Motor neuron (in vitro differentiated cells): ENCODE measurements around the gene PARP6. TPM values are rescaled to one million over a fixed set of nuclear protein-coding genes. Genes with fewer than 3 reads are reported as not detected.

Experiments used
- ATAC-seq, 8 experiments: fragments of 200-7000 bp; cut with Tn5 transposase; replicated peaks in 6 of 8; 2 replicates each; pipeline ENCODE4 v1.8.0; 2021; ENCODE audit warnings: mild to moderate bottlenecking in 8 of 8, moderate library complexity in 8 of 8
- H3K27ac ChIP-seq, 2 donors: fragments of 250-450 bp; sonication (Bioruptor Pico); 2 replicates each; pipeline ENCODE4 v1.9.0; 2021; ENCODE audit warnings: antibody characterized with exemption in 2 of 2, mild to moderate bottlenecking in 2 of 2, moderate library complexity in 1 of 2
- H3K4me1 ChIP-seq, 2 donors: fragments of 250-450 bp; sonication (Bioruptor Pico); replicated peaks in 1 of 2; 2 replicates each; pipeline ENCODE4 v1.6.1; 2021; ENCODE audit warnings: antibody characterized with exemption in 2 of 2, mild to moderate bottlenecking in 2 of 2, moderate library complexity in 1 of 2
- H3K4me3 ChIP-seq, 5 donors: fragments of 250-450 bp; sonication (Bioruptor Pico); 2 replicates each; pipeline ENCODE4 v1.9.0; 2021; ENCODE audit warnings: antibody characterized with exemption in 5 of 5, mild to moderate bottlenecking in 5 of 5, moderate library complexity in 4 of 5
- WGBS, 10 experiments: fragments of 450-650 bp; shearing (Covaris generic); methylation state at CpG; one replicate each; pipeline ENCODE4 v1.0.0; 2022; 5-methylcytosine and 5-hydroxymethylcytosine counted together
- in situ Hi-C, 9 experiments: fragments of 400-800 bp; cut with MboI; loops; one replicate each; pipeline ENCODE4 v1.15.0; 2021; ENCODE audit warnings: low sequenced_read_pairs in 9 of 9, low pct_unique_long_range_greater_than_20kb in 2 of 9; ENCODE audit not compliant: unreplicated experiment in 9 of 9
- total RNA-seq, 8 experiments: library from RNA; unstranded; fragments of 300-600 nt; gene quantifications; 2 replicates each; pipeline versions ENCODE4 v1.2.3 to v1.2.4, GENCODE V29; 2022

The PARP6 gene
- total RNA-seq: 100 to 1,000 TPM in 2 of 8 experiments, 10 to 100 TPM in 6; 29.4 to 131 (median 93.9) TPM

- peak within 1 kb of the TSS; percentile 65 to 95 (median 75) for H3K4me3 ChIP-seq
- in situ Hi-C loops: no loop called here
- peak within 1 kb of the TSS; percentile 69 to 84 for H3K27ac ChIP-seq
- ATAC-seq: peak; percentile 91 to 98 (median 97)
- WGBS, 10 experiments: no CpG with 5 or more reads among the region's 82 CpGs
- H3K4me1 ChIP-seq: peaks cover 14 to 17% of the 10 kb centered on the region in 2 donors
These were observed at the start of gene PARP6 for GRCh38 chr15:72272213-72272996. Gene PARP6, minus strand, starts transcription at chr15:72272554. Its CDS starts 5,077 bp downstream, at chr15:72267477.

- in situ Hi-C loops: loop anchor here in 1 of 9 experiments (10.0 kb wide), 1 partner anchor 65 kb away; no protein-coding TSS in a partner anchor
- peaks cover 9 to 13% of the 10 kb centered on the region in 2 donors for H3K4me1 ChIP-seq
- 0 to 10% (median 0%) methylated on average over 1 to 16 of the region's 58 CpGs; no CpG with 5 or more reads in 5 of the 10 experiments for WGBS, 10 experiments
- peak; percentile 78 to 93 (median 92) for ATAC-seq
- peak within 1 kb of the TSS; percentile 67 to 77 for H3K27ac ChIP-seq
- peak within 1 kb of the TSS; percentile 43 to 54 (median 50) for H3K4me3 ChIP-seq
These were observed 47.8 kb upstream of the PARP6 start, which contains the start of gene CELF6 for GRCh38 chr15:72319985-72320671. Gene CELF6, minus strand, starts transcription at chr15:72320157. Its CDS starts 283 bp downstream, at chr15:72319874.

GRCh38 chr15:72319360-72319984 lies 47.1 kb upstream of the PARP6 start:
- H3K4me3 ChIP-seq: peak overlapping the region; percentile 43 to 54 (median 50)
- peak; percentile 56 to 77 (median 74) for ATAC-seq
- peaks cover 9 to 13% of the 10 kb centered on the region in 2 donors for H3K4me1 ChIP-seq
- in situ Hi-C loops: loop anchor here in 1 of 9 experiments (10.0 kb wide), 1 partner anchor 65 kb away; no protein-coding TSS in a partner anchor
- H3K27ac ChIP-seq: peak overlapping the region; percentile 67
- no CpG with 5 or more reads among the region's 48 CpGs for WGBS, 10 experiments

- H3K27ac ChIP-seq: no peak overlapping the region
- H3K4me3 ChIP-seq: peak overlapping the region in 4 of 5 donors; percentile 44 to 54 (median 52)
- in situ Hi-C loops: loop anchor here in 1 of 9 experiments (10.0 kb wide), 1 partner anchor 64 kb away; no protein-coding TSS in a partner anchor
- H3K4me1 ChIP-seq: peaks cover 9 to 13% of the 10 kb centered on the region in 2 donors
- 0 to 33% (median 0%) methylated on average over 1 to 2 of the region's 2 CpGs; no CpG with 5 or more reads in 7 of the 10 experiments for WGBS, 10 experiments
- peak in 4 of 8 experiments; percentile 10 to 49 (median 26) for ATAC-seq
These were observed 46.1 kb upstream of the PARP6 start for GRCh38 chr15:72318408-72318942.

- in situ Hi-C loops: loop anchor here in 1 of 9 experiments (10.0 kb wide), 1 partner anchor 61 kb away; no protein-coding TSS in a partner anchor
- peak in 1 of 8 experiments; percentile 3 for ATAC-seq
- H3K4me3 ChIP-seq: no peak overlapping the region
- H3K27ac ChIP-seq: no peak overlapping the region
- 0 to 71% (median 20%) methylated on average over 1 to 2 of the region's 6 CpGs; no CpG with 5 or more reads in 3 of the 10 experiments for WGBS, 10 experiments
- H3K4me1 ChIP-seq: peaks cover 9 to 11% of the 10 kb centered on the region in 2 donors
These were observed 43.5 kb upstream of the PARP6 start for GRCh38 chr15:72315706-72316370.

- in situ Hi-C loops: loop anchor here in 1 of 9 experiments (10.0 kb wide), 1 partner anchor 59 kb away; no protein-coding TSS in a partner anchor
These were observed 41.5 kb upstream of the PARP6 start for GRCh38 chr15:72313881-72314280.

GRCh38 chr15:72313448-72313840 lies 41.1 kb upstream of the PARP6 start:
- in situ Hi-C loops: loop anchor here in 1 of 9 experiments (10.0 kb wide), 1 partner anchor 59 kb away; no protein-coding TSS in a partner anchor
- Histone ChIP-seq H3K4me1 (peaks cover 0 to under 1% of the 10 kb centered on the region in 2 donors), H3K4me3 (no peak overlapping the region), H3K27ac (no peak overlapping the region)
- 30 to 73% (median 46%) methylated on average over 1 to 2 of the region's 2 CpGs; no CpG with 5 or more reads in 6 of the 10 experiments for WGBS, 10 experiments
- no peak for ATAC-seq

More at GRCh38 chr15:72313881-72314280, 41.5 kb upstream of the PARP6 start:
- no peak overlapping the region for H3K4me3 ChIP-seq
- H3K27ac ChIP-seq: no peak overlapping the region
- H3K4me1 ChIP-seq: peaks cover 3 to 4% of the 10 kb centered on the region in 2 donors
- WGBS, 10 experiments: 0 to 100% (median 84%) methylated on average over 1 to 2 of the region's 2 CpGs; no CpG with 5 or more reads in 4 of the 10 experiments
- ATAC-seq: no peak

GRCh38 chr15:72312605-72313447 lies 40.5 kb upstream of the PARP6 start:
- peak; percentile 69 to 94 (median 86) for ATAC-seq
- no peak overlapping the region for H3K27ac ChIP-seq

GRCh38 chr15:72307026-72307425 lies 34.7 kb upstream of the PARP6 start:
- 40 to 93% (median 52%) methylated on average over 1 to 3 of the region's 5 CpGs; no CpG with 5 or more reads in 6 of the 10 experiments for WGBS, 10 experiments
- peaks cover 22 to 24% of the 10 kb centered on the region in 2 donors for H3K4me1 ChIP-seq
- no peak overlapping the region for H3K27ac ChIP-seq
- ATAC-seq: peak in 5 of 8 experiments; percentile 41 to 64 (median 50)
- H3K4me3 ChIP-seq: no peak overlapping the region
- in situ Hi-C loops: no loop called here

More at GRCh38 chr15:72312605-72313447, 40.5 kb upstream of the PARP6 start:
- 0 to 92% (median 0%) methylated on average over 1 of the region's 2 CpGs; no CpG with 5 or more reads in 6 of the 10 experiments for WGBS, 10 experiments
- Histone ChIP-seq H3K4me3 (no peak overlapping the region), H3K4me1 (no peaks in the 10 kb centered on the region)
- in situ Hi-C loops: loop anchor here in 1 of 9 experiments (10.0 kb wide), 1 partner anchor 58 kb away; no protein-coding TSS in a partner anchor

- in situ Hi-C loops: no loop called here
- no peak overlapping the region for H3K27ac ChIP-seq
- peak in 5 of 8 experiments; percentile 76 to 85 (median 83) for ATAC-seq
- H3K4me3 ChIP-seq: no peak overlapping the region
- WGBS, 10 experiments: 20 to 36% (median 27%) methylated on average over 1 to 6 of the region's 10 CpGs; no CpG with 5 or more reads in 6 of the 10 experiments
- H3K4me1 ChIP-seq: peaks cover 22 to 24% of the 10 kb centered on the region in 2 donors
These were observed 33.9 kb upstream of the PARP6 start for GRCh38 chr15:72306211-72306785.
